Activated B cell treated with CpG ODN at 0.5 μM for 24 hours (primary cell): ENCODE results near the gene ABR. TPM values are rescaled to one million over a fixed set of nuclear protein-coding genes. Genes with fewer than 3 reads are reported as not detected.

Source experiments
- ATAC-seq: fragments of 200-7000 bp; cut with Tn5 transposase; one replicate; pipeline ENCODE4 v1.10.0; 2021; ENCODE audit warnings: low read depth, mild to moderate bottlenecking, moderate library complexity
- CTCF ChIA-PET: fragments of 350-600 bp; sonication (Branson Sonifier 250); formaldehyde crosslinking; loops from one replicate; lab custom pipeline; 2021; ENCODE audit warnings: antibody characterized with exemption; lab: Charles Lee
- POLR2A ChIA-PET: fragments of 350-600 bp; sonication (Branson Sonifier 250); formaldehyde crosslinking; loops from one replicate; lab custom pipeline; 2021; ENCODE audit warnings: antibody characterized with exemption; lab: Charles Lee
- DNase-seq: peaks from one replicate; pipeline ENCODE4 v3.0.0; 2022
- H3K27ac Mint-ChIP-seq: one replicate; pipeline ENCODE4 v1.8.0; 2020; ENCODE audit warnings: mixed read lengths
- H3K27me3 Mint-ChIP-seq: one replicate; pipeline ENCODE4 v1.8.0; 2021; ENCODE audit warnings: mixed read lengths
- H3K36me3 Mint-ChIP-seq: one replicate; pipeline ENCODE4 v1.8.0; 2021; ENCODE audit warnings: low read depth, mixed read lengths
- H3K4me1 Mint-ChIP-seq: one replicate; pipeline ENCODE4 v1.8.0; 2021; ENCODE audit warnings: mixed read lengths
- H3K4me3 Mint-ChIP-seq: one replicate; pipeline ENCODE4 v1.8.0; 2020; ENCODE audit warnings: mild to moderate bottlenecking, mixed read lengths
- H3K9me3 Mint-ChIP-seq: one replicate; pipeline ENCODE4 v1.8.0; 2020; ENCODE audit warnings: mixed read lengths
- CTCF ChIP-seq: fragments of 200-600 bp; IDR thresholded peaks from one replicate; pipeline ENCODE4 v1.8.0; 2022; ENCODE audit warnings: antibody characterized with exemption, mild to moderate bottlenecking
- intact Hi-C: fragments of 100-400 bp; cut with micrococcal nuclease; formaldehyde crosslinking; loops from one replicate; pipeline ENCODE4 v1.15.1; 2024
- total RNA-seq: library from RNA; stranded (reverse); gene quantifications from 2 replicates; pipeline ENCODE4 v1.2.3, GENCODE V29; 2022

Gene ABR
- total RNA-seq, 1 donor from 2014 or later, result 150 TPM

GRCh38 chr17:980406-981291 lies 199.1 kb downstream of the ABR start:
- peak; percentile 43 for DNase-seq
- Mint-ChIP-seq H3K4me1 (peaks cover 19% of the 10 kb centered on the region), H3K4me3 (peak overlapping the region; percentile 83), H3K27ac (peak overlapping the region; percentile 61), H3K9me3 (no peaks in the 10 kb centered on the region), H3K27me3 (peaks cover 20% of the 10 kb centered on the region), H3K36me3 (no peaks in the 10 kb centered on the region)
- ChIA-PET CTCF (interaction anchor here (0.6 to 2.8 kb wide), 15 partner anchors 16 to 836 kb away, joined by 3 to 29 read pairs (median 4); partner anchors contain the start of genes GLOD4, MRM3 and TIMM22), POLR2A (interaction anchor here (0.6 to 3.5 kb wide), 8 partner anchors 16 to 568 kb away, joined by 3 to 36 read pairs (median 4); partner anchors contain the start of genes GLOD4, MRM3 and TIMM22)
- TF ChIP-seq CTCF, result no peak
- intact Hi-C loops, result loop anchor here (1.0 to 2.0 kb wide), 6 partner anchors 16 to 836 kb away; partner anchors contain the start of gene VPS53
- peak; percentile 56 for ATAC-seq

GRCh38 chr17:979539-980405 lies 200.0 kb downstream of the ABR start, which contains the start of gene NXN:
Gene NXN, minus strand, starts transcription at chr17:979776.
- intact Hi-C loops, result loop anchor here (1.0 to 2.0 kb wide), 3 partner anchors 197 to 835 kb away; partner anchors contain the start of genes GEMIN4, GLOD4 and MRM3
- no peaks in the 10 kb centered on the region for H3K9me3 Mint-ChIP-seq
- DNase-seq (peak; percentile 93), ATAC-seq (peak; percentile 87)
- peak within 1 kb of the TSS; percentile 61 for H3K27ac Mint-ChIP-seq
- no peak for TF ChIP-seq CTCF
- POLR2A ChIA-PET, result interaction anchor here (0.6 to 3.5 kb wide), 4 partner anchors 17 to 489 kb away, joined by 3 to 36 read pairs (median 4); partner anchors contain the start of gene TIMM22
- peak within 1 kb of the TSS; percentile 83 for H3K4me3 Mint-ChIP-seq
- CTCF ChIA-PET, result interaction anchor here (0.9 to 2.8 kb wide), 6 partner anchors 17 to 835 kb away, joined by 3 to 29 read pairs (median 12); partner anchors contain the start of gene TIMM22
- peaks cover 19% of the 10 kb centered on the region for H3K4me1 Mint-ChIP-seq
- peaks cover 25% of the 10 kb centered on the region for H3K27me3 Mint-ChIP-seq
- no peaks in the 10 kb centered on the region for H3K36me3 Mint-ChIP-seq

GRCh38 chr17:979212-979538 lies 200.6 kb downstream of the ABR start:
- no peak for DNase-seq
- no peaks in the 10 kb centered on the region for H3K9me3 Mint-ChIP-seq
- no peak for TF ChIP-seq CTCF
- peak overlapping the region; percentile 35 for H3K4me3 Mint-ChIP-seq
- intact Hi-C loops, result loop anchor here (1.0 kb wide), 2 partner anchors 197 to 227 kb away; partner anchors contain the start of genes GEMIN4, GLOD4 and MRM3
- ChIA-PET CTCF (interaction anchor here (0.9 to 2.8 kb wide), 2 partner anchors 17 to 279 kb away, joined by 3 to 29 read pairs; partner anchors contain the start of gene TIMM22), POLR2A (interaction anchor here (1.2 to 3.5 kb wide), 2 partner anchors 18 to 488 kb away, joined by 4 to 36 read pairs; partner anchors contain the start of gene TIMM22)
- no peak overlapping the region for H3K27ac Mint-ChIP-seq
- no peak for ATAC-seq
- H3K27me3 Mint-ChIP-seq, result peaks cover 25% of the 10 kb centered on the region
- no peaks in the 10 kb centered on the region for H3K36me3 Mint-ChIP-seq
- peaks cover 19% of the 10 kb centered on the region for H3K4me1 Mint-ChIP-seq

- Mint-ChIP-seq H3K27me3 (peaks cover 25% of the 10 kb centered on the region), H3K9me3 (no peaks in the 10 kb centered on the region), H3K4me3 (peak overlapping the region; percentile 59), H3K36me3 (no peaks in the 10 kb centered on the region), H3K4me1 (peaks cover 19% of the 10 kb centered on the region), H3K27ac (no peak overlapping the region)
- ChIA-PET CTCF (interaction anchor here (1.0 to 2.8 kb wide), 2 partner anchors 18 kb away, joined by 3 to 29 read pairs; partner anchors contain the start of gene TIMM22), POLR2A (interaction anchor here (3.5 kb wide), 1 partner anchor 18 kb away, joined by 36 read pairs; the partner anchor contains the start of gene TIMM22)
- TF ChIP-seq CTCF, result no peak
- ATAC-seq (no peak), DNase-seq (peak; percentile 27)
- intact Hi-C loops, result loop anchor here (1.0 kb wide), 2 partner anchors 196 to 226 kb away; partner anchors contain the start of genes GEMIN4, GLOD4 and MRM3
Measured at GRCh38 chr17:978103-979093, 201.4 kb downstream of the ABR start.
